ENCODE measurements around the gene ATXN2.

GRCh38 chr12:111573476-111573875 is 25.6 kb downstream of the ATXN2 start:
- TF ChIP-seq GATA2 (IDR thresholded peaks at IDR 0.05; ENCODE audit: low read depth, low read length), result no peak
- TF ChIP-seq GATA3 (IDR thresholded peaks at IDR 0.05; ENCODE audit: low read depth, low read length), result no peak
